Panc1 (cell line): ENCODE results near the gene GAD1.

Experiments used
- TF ChIP-seq, protein P1 (sequence below): fragments of 450-650 bp; IDR thresholded peaks from 2 replicates; pipeline ENCODE4 v1.5.1; 2017; ENCODE audit warnings: mild to moderate bottlenecking
- TF ChIP-seq, protein P2 (sequence below), 2 experiments: IDR thresholded peaks; 2 replicates each; pipeline ENCODE4 v1.6.1; 2011 to 2012; ENCODE audit warnings: low read depth in 2 of 2, control low read depth in 1 of 2, low read length in 1 of 2, mild to moderate bottlenecking in 1 of 2, moderate library complexity in 1 of 2; ENCODE audit not compliant: insufficient read depth in 1 of 2

DNA sequence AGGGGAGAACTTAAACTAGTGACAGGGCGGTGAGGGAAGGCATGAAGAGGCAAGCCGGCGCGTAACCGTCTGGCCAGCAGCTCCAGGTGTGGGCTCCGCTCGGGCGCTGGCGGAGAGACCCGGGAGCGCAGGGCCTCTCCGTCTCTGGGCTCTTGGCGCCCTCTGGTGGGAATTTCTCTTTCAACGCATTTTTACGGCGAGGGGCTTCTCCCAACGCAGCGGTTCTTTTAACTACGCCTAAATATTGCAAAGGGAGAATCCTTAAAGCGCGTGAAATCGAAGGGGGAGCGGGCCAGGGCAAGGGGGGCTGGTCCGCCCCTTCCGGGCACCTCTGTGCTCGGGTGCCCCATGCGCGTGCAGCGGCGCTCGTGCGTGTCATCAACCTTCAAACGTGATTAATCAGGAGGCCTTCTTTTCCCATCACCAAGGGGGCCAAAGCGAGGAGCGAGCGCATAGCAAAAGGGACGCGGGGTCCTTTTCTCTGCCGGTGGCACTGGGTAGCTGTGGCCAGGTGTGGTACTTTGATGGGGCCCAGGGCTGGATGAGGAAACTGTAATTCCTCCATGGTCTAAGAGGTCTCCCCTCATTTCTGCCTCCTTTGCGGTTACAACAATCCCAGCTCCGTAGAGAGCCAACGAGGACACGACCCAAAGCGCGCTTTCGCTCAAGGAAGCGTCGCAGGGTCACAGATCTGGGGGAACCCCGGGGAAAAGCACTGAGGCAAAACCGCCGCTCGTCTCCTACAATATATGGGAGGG, 762 bp upstream of the GAD1 start:
- TF ChIP-seq, protein P1, sequence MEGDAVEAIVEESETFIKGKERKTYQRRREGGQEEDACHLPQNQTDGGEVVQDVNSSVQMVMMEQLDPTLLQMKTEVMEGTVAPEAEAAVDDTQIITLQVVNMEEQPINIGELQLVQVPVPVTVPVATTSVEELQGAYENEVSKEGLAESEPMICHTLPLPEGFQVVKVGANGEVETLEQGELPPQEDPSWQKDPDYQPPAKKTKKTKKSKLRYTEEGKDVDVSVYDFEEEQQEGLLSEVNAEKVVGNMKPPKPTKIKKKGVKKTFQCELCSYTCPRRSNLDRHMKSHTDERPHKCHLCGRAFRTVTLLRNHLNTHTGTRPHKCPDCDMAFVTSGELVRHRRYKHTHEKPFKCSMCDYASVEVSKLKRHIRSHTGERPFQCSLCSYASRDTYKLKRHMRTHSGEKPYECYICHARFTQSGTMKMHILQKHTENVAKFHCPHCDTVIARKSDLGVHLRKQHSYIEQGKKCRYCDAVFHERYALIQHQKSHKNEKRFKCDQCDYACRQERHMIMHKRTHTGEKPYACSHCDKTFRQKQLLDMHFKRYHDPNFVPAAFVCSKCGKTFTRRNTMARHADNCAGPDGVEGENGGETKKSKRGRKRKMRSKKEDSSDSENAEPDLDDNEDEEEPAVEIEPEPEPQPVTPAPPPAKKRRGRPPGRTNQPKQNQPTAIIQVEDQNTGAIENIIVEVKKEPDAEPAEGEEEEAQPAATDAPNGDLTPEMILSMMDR, result peak; percentile 93
- TF ChIP-seq, protein P2, sequence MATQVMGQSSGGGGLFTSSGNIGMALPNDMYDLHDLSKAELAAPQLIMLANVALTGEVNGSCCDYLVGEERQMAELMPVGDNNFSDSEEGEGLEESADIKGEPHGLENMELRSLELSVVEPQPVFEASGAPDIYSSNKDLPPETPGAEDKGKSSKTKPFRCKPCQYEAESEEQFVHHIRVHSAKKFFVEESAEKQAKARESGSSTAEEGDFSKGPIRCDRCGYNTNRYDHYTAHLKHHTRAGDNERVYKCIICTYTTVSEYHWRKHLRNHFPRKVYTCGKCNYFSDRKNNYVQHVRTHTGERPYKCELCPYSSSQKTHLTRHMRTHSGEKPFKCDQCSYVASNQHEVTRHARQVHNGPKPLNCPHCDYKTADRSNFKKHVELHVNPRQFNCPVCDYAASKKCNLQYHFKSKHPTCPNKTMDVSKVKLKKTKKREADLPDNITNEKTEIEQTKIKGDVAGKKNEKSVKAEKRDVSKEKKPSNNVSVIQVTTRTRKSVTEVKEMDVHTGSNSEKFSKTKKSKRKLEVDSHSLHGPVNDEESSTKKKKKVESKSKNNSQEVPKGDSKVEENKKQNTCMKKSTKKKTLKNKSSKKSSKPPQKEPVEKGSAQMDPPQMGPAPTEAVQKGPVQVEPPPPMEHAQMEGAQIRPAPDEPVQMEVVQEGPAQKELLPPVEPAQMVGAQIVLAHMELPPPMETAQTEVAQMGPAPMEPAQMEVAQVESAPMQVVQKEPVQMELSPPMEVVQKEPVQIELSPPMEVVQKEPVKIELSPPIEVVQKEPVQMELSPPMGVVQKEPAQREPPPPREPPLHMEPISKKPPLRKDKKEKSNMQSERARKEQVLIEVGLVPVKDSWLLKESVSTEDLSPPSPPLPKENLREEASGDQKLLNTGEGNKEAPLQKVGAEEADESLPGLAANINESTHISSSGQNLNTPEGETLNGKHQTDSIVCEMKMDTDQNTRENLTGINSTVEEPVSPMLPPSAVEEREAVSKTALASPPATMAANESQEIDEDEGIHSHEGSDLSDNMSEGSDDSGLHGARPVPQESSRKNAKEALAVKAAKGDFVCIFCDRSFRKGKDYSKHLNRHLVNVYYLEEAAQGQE (IDR thresholded peaks at IDR 0.05; ENCODE audit: insufficient read depth in 1 of 2, low read depth in 2 of 2, low read length in 1 of 2), result no peak
